GM12872 (cell line): ENCODE measurements around the gene NCK1.

ENCODE experiments used
- CTCF ChIP-seq: IDR thresholded peaks from 3 replicates; pipeline ENCODE4 v1.5.1; 2011; ENCODE audit warnings: low read depth, mild to moderate bottlenecking, low read length, moderate library complexity; ENCODE audit not compliant: insufficient read depth

Gene NCK1

GRCh38 chr3:136835089-136835812 is 26.8 kb upstream of the NCK1 start:
- no peak for TF ChIP-seq CTCF

- TF ChIP-seq CTCF: no peak
Measured at GRCh38 chr3:136835813-136836510, 26.0 kb upstream of the NCK1 start.

- no peak for TF ChIP-seq CTCF
Measured at GRCh38 chr3:136836511-136837156, 25.4 kb upstream of the NCK1 start.

- TF ChIP-seq CTCF: no peak
Measured at GRCh38 chr3:136838641-136839555, 23.1 kb upstream of the NCK1 start.

GRCh38 chr3:136839556-136839931 is 22.5 kb upstream of the NCK1 start:
- TF ChIP-seq CTCF: no peak

- TF ChIP-seq CTCF: no peak
Measured at GRCh38 chr3:136840252-136840651, 21.8 kb upstream of the NCK1 start.
